Posterior cingulate gyrus (tissue), 11 donors: ENCODE data around the gene SPEN.
"Not testable (repeated sequence)": the region's sequence is repeated elsewhere in the genome, so short reads cannot be mapped to it uniquely, and the experiment has no call there.

Experiments
- DNase-seq, 10 donors: peaks; one replicate each; pipeline versions ENCODE4 v3.0.0 to v3.0.0-alpha.2; 2020 to 2021; ENCODE audit warnings: mixed read lengths in 3 of 10
- intact Hi-C: fragments of 100-400 bp; cut with DNase I; formaldehyde crosslinking; loops from one replicate; pipeline ENCODE4 v1.15.1; 2023

SPEN gene

DNA sequence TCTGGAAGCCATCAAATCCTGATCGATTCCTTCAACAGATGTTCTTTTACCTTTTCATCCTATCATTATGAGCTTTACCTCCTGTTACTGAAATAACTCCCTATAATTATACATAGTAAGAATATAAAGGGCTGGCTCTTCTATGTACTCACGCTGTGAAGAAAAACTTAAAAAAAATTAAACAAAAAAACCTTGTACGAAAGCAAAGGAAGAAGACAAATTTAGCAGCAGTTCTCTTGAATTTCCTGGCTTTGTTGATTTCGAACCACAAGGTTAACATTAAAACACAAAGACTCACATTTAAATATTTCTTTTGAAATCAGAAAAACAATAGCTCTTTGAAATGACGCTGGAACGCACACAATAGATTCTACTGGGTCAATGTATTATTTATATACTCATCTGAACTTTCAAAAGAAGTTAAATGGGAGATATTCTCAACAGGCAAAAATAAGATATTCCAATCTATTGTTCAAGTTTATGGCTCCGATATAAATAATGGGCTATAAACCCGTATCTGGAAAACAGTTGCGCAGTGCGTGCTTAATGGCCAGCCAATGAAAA lies 13.6 kb upstream of the SPEN start:
- intact Hi-C loops, result loop anchor here (5.0 to 10.0 kb wide), 2 partner anchors 53 to 141 kb away; partner anchors contain the start of gene ZBTB17
- DNase-seq, result no peak

DNA sequence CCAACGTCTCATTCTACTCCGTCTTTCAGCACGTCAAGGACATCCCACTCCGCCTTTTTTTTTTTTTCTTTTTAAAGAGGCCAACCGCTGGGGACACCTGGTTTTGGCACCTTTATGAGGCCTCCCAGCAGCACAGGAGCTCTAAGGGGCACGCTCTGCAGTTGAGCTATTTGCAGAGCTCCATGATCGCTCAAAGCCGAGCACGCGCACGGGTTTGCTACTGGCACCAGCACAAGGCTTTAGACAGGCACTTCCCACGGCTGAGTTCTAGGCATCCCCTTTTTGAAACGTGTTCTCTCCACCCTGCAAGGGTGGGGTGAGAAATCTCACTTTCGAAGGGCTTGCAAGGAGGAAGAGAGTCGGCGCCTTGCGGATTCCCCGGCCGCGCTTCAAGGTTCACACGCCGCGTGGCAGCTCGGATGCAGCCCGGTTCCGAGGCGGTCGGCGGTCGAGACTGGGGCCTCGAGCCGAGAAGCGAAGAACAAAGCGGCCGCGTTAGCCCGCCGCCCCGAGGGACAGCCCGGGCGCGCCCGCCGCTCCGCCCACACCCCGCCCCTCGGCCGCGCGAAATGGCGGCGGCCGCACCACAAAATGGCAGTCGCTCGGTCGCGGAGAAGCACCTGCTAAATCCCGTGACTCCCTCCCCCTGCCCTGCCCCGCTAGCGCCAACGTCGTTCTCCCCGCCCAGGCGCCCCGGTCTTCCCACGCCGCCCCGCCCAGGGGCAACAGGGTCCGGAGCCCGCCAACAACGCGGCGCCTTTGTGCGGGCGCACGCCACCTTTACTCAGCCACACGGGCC lies 12.9 kb upstream of the SPEN start:
- intact Hi-C loops, result loop anchor here (1.0 to 10.0 kb wide), 3 partner anchors 13 to 140 kb away; partner anchors contain the start of genes SPEN and ZBTB17

DNA sequence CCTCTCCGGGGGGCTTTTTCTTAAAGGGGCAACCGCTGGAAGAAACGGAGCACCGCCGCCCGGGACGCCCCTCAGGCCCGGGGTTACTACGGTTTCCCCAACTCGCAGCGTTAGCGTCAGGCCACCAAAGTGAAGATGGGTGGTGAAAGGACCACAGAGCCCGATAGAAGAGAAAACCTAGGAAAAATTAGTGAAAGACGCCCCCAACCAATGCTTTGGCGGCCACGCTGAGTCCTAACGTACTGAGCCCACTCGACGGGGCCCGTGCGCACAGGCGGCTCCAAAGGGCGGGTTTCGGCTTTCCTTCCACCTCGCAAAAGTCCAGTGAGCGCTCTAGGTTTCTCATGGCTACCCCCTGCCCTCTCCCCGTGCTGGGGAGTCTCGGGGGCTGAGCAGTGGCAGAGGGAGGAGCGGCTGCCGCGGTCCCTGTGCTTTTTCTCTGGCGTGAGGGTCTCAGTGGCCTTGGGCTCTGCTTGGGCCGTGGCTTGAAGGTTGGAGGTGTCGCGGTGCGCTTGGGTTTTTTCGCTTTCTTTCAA lies 12.2 kb upstream of the SPEN start:
- intact Hi-C loops, result loop anchor here (1.0 to 10.0 kb wide), 2 partner anchors 12 to 140 kb away; partner anchors contain the start of genes SPEN and ZBTB17

More for the DNA sequence above, 12.9 kb upstream of the SPEN start:
- peak; percentile 74 to 97 (median 80) for DNase-seq

DNA sequence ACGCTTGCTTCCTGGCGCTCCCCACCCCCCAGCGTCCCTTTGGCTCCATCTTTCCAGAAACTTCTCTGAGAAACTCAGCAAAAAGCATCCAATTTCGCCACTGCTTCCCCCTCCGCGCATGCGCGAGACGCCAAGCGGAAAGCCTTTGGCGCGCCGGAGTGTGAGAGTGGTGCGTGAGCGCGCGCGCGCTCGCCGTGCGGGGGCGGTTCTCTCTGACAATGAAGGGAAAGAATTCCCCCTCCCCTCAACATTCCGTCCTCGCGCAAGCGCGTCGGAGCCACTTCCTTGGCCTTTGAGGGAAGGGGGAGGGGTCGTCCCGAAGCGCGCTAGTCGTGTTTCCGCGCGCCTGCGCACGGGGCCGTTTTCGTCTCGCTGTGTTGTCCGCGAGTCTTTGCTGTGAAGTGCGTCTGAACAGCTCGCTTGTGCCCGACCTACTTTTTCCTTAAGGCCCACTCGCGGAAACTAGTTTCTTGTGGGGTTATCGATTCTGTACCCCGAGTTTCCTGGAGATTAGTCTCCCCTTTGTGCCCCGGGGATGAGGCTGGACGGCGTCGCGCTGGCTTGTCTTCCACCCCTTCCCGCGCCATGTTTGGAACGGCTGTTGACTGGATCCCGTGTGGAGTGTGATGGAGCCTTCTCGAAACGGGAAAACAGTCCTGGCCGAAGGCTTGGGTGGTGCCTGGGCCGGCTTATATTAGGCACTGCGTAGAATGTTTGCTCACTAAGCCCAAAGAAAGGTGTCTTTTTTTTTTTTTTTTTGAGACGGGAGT lies 11.6 kb upstream of the SPEN start:
- peak; percentile 97 to 100 (median 98) for DNase-seq
- intact Hi-C loops, result loop anchor here (1.0 to 10.0 kb wide), 2 partner anchors 11 to 139 kb away; partner anchors contain the start of genes SPEN and ZBTB17

More for the DNA sequence above, 12.2 kb upstream of the SPEN start:
- DNase-seq, result no peak

DNA sequence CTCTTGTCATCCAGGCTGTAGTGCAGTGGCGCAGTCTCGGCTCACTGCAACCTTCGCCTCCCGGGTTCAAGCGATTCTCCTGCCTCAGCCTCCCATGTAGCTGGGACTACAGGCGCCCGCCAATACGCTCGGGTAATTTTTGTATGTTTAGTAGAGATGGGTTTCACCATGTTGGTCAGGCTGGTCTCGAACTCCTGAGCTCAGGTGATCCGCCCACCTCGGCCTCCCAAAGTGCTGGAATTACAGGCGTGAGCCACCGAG lies 11.1 kb upstream of the SPEN start:
- intact Hi-C loops, result loop anchor here (10.0 kb wide), 1 partner anchor 138 kb away; the partner anchor contains the start of gene ZBTB17
- not testable (repeated sequence) for DNase-seq

DNA sequence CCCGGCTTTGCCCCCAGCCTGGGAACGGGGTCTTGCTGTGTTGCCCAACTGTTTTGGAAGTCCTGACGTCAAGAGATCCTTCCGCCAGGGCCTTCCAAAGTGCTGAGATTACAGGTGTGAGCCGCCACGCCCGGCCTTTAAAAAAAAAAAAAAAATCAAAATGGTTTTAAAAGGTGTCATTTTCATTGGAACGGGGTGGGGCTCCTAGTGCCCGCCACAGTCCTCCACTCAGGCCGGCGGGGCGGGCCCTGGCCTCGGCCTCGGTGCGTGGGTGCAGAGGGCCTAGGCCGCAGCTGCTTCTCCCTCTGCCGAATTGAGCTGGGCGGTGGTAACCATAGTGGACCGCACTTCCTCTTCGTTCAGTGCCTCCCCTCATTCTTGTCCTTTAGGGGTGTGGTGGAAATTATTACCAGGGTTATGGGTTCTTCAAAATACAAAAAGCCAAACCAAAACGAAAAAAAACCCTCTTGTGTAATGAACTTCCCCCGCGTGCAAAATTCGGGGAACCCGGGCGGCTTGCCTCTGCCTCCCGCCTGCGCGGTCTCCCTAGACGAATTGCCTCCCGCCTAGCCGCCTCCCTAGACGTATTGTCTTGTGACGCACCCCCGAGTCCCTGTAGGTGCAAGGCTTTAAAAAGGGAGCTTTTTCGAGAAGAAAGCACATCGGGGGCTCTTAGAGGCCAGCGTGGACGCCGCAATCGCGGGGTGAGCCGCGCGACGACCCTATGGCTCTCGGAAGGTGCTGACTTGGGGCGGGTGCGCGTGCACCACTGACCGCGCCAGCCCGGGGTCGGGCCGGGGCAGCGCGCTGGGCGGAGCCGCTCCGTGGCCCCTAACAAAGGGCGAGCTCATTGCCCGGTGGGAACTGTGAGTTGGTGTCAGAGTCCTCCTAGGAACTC lies 10.5 kb upstream of the SPEN start:
- DNase-seq, result peak in 3 of 10 donors; percentile 67 to 86 (median 68)
- intact Hi-C loops, result loop anchor here (10.0 kb wide), 1 partner anchor 138 kb away; the partner anchor contains the start of gene ZBTB17

DNA sequence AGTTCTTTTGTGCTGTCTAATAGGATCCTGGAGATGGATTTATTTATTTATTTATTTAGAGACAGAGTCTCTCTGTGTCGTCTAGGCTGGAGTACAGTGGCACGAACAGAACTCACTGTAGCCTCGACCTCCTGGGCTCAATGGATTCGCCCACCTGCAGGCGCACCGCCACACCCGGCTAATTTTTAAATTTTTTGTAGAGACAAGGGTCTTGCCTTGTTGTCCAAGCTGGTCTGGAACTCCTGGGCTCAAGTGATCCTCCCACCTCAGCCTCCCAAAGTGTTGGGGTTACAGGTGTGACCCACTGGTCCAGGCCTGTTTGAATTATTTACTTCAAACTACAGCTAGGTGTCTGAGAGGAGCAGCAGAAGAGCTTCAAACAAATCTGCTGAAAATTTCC lies 9.6 kb upstream of the SPEN start:
- DNase-seq, result peak in 1 of 10 donors; percentile 61
- intact Hi-C loops, result loop anchor here (10.0 kb wide), 1 partner anchor 137 kb away; the partner anchor contains the start of gene ZBTB17

DNA sequence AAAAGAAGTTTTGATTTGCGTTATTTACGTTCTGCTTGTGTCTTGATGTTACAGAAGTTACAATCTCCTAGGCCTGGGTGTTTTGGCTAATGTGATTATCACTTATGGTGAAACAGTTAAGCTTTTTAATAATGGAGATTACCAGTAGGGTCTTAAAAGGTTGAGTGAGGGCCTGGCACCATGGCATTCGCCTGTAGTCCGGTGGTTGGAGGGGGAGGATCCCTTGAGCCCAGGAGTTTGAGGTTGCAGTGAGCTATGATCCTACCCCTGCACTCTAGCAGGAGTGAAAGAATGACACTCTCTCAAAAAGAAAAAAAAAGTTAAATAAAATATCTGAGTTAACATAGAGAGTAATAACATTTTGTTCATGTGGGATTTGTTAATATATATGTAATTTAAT lies 8.8 kb upstream of the SPEN start:
- intact Hi-C loops, result loop anchor here (10.0 kb wide), 1 partner anchor 136 kb away; the partner anchor contains the start of gene ZBTB17
- DNase-seq, result no peak

DNA sequence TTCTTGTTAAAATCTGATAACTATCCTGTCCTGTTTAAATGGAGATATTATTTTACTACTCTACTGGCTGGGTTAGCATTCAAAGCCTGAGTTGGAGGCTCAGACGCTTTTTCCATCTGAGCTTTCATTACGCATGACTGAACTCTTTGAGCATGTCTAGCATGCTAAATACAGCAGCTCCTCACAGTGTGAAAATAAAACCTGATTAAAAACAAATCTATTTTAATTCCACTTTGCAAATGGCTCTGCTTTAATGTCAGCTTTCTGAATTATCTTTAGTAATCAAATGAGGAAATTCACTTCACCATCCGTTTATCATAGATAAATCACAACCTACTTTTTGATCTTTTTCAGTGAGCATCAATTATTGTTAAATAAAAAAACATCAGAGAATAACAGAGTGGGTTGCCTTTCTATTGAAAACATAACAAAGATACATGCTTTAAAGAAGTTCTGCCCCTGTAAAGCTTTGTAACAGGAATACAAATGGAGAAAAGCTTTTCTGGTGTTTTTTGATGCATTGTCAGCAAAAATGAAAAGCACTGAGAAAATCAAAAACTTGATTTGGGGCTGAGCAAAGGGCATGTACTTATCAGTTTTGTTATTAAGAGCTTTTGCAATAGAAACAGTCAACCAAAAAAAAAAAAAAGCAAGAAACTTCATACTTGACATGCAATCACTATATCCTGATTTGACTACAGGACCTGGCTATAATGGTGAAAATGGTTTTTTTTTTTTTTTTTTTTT lies 3.5 kb upstream of the SPEN start:
- intact Hi-C loops, result no loop called here

DNA sequence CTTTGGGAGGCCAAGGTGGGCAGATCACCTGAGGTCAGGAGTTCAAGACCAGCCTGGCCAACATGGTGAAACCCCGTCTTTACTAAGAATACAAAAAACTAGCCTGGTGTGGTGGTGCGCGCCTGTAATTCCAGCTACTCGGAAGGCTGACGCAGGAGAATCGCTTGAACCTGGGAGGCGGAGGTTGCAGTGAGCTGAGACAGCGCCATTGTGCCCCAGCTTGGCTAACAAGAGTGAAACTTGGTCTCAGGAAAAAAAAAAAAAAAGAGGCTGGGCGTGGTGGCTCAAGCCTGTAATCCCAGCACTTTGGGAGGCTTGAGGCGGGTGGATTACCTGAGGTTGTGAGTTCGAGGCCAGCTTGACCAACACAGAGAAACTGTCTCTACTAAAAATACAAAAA lies 1.5 kb upstream of the SPEN start:
- intact Hi-C loops, DNase-seq: not testable (repeated sequence)

More for the DNA sequence above, 3.5 kb upstream of the SPEN start:
- no peak for DNase-seq

DNA sequence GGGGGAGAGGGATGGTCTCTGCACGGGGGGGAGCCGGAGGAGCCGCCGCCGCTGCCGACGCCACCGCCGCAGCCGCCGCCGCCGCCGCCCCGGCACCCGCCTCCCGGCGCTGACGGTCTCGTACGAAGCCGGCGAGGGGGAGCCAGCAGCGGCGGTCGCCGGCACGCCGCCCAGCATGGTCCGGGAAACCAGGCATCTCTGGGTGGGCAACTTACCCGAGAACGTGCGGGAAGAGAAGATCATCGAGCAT lies 311 bp downstream of the SPEN start:
- no peak for DNase-seq
- intact Hi-C loops, result loop anchor here (1.0 kb wide), 1 partner anchor 13 kb away; no protein-coding TSS in a partner anchor

DNA sequence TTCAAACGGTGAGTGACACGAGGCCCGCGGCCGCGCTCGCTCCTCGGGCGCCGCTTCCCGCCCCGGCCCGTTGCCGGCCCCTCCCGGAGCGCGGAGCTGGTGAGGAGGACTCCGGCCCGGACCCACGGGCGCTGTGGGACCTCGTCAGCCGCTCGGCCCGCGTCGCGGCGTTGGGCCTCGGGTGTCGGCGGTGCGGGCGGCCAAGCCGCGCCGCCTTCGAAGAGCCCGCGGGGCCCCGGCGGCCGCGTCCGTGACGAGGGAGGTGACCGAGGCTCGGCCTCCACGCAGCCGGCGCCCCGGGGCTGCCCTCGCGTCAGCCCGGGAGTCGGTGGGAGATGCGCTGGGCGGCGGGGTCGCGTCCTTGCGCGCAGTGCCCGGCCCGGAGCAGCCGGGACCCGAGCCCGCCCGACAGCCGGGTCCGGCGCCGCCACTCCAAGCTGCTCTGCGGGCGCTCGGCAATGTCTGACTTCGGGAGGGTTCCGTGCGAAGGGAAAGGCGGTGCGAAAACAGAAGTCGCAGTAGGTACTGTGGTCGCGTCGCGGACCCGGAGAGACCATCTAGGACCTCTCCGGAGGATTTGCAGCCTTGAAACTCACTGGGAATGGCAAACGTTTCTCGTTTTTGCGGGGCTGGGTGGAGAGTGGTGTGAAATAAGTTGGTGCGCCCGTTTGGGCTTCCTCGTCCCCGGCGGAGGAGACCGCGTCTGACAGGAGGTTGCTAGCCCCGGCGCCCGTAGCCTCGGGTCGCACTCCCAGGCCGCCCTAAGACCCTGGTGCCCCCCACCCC lies 829 bp downstream of the SPEN start:
- DNase-seq, result peak in 5 of 10 donors; percentile 26 to 87 (median 46)
- intact Hi-C loops, result no loop called here

DNA sequence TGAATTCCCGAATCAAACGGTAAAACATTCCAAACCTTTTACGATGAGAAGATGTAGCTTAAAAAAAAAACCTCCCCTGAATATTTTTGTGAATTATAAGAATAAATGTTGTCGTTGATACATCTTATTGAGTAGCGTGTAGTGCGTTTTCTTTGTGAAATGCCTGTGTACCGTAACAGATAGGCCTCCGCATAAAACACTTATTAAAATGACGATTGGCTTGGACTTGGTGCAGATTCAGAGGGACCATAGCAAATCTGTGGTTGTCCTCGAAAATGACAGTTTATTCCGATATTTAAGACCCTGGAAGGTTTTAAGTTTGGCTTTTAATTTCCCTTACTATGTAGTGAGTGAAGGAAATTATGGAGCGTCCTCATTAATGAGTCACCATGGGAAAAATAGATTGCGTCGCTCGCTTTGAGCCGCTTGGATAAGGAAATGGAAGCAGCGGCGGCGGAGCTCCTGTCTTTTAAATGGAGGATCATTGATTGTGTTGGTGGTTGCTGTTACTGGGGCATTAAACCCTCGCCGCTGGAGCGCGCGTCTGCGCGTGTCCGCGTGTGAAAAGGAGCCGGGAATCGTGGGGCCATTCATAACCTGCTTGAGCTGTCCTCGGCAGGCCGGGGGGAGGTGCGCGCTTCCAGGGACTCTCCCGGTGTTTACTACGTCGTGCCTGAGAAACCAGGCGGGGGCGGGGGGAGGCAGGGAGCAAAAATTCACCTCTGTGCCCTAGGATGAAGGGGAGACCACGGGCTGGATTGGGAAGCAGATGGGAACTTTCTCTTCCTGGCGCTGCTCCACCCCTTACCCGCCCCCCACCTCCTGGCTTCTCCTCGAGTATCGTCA lies 1.6 kb downstream of the SPEN start:
- peak; percentile 84 to 98 (median 88) for DNase-seq
- intact Hi-C loops, result loop anchor here (1.0 kb wide), 1 partner anchor 36 kb away; no protein-coding TSS in a partner anchor

DNA sequence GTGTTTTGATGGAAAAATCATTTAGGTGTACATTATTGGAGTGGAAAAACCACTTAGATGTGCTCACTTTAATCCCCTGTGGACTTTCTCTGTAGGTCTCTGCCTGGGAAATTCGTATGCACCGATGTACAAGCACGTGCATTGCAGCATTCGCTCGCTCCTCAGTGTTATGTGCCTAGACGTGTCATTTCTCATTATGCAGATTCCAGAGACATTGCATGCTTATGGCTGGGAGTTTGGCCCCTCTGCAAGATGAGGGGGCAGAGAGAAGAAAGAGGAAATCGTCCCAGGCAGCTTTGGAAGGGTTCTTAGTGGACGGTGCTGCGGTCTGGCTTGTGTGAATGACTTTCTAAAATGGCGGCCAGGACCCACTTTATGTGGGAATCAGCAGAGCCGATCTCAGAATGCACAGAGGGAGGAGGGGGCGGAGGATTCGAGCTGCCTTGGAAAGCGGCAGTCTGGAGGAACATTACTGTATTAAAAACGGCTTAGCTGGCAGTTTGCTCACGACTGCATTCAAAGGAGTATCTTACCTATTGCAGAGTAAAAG lies 2.3 kb downstream of the SPEN start:
- intact Hi-C loops, result loop anchor here (1.0 kb wide), 1 partner anchor 35 kb away; no protein-coding TSS in a partner anchor
- peak in 9 of 10 donors; percentile 41 to 92 (median 52) for DNase-seq

DNA sequence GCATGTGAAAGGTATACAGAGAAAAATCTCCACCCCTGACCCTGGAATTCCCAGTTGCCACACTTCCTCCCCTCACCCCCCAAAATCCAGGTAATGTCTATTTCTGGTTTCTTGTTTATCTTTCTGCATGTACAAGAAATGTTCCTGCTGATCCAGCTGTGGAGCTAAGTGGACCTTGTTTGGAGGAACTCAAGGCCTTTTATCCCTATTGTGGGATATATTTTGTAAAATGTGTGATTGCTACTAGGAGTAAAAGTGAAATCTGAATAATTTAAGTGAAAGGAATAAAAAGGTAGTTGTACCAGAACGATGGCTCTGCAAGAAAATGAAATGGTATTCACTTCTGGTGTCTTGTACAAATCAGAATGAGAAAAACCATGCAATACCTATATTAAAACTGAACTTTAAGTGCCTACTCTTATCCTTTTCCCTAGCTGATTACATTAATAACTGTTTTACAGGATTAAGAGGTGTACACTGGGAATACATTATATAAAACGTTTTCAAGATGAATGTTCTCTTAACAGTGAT lies 3.0 kb downstream of the SPEN start:
- no peak for DNase-seq

DNA sequence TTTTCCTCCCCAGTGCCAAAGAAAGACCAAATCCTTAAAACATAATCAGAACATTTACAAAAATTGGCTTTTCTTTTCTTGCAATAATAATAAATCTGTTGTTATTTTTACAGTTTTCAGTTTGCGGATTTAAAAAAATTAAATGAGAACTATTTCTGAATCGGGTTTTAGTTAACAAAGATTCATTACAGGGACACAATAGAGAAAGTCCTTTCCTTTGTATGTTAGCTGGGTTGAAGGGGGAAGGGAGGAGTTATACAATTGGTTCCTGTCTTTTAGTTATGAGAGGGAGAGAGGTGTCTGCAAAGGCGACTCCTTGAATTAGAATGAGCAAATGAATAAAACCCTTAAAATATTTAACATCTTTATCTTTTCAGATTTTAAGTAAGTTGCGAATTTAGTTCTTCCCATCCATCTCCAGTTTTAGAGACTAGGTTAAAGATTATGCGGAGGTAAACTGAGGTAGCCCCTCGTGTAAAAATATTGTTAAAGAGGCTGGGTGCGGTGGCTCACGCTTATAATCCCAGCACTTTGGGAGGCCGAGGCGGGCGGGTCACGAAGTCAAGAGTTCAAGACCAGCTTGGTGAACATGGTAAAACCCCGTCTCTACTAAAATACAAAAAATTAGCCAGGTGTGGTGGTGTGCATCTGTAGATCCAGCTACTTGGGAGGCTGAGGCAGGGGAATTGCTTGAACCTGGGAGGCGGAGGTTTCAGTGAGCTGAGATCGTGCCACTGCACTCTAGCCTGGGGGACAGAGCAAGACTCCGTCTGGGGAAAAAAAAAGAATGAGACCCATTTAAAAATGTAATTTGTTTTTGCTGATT lies 3.9 kb downstream of the SPEN start:
- DNase-seq, result no peak
- intact Hi-C loops, result no loop called here

More for the DNA sequence above, 3.0 kb downstream of the SPEN start:
- intact Hi-C loops, result no loop called here
